Measurements from ENCODE around the gene SMARCC1.

- TF ChIP-seq CTCF (conservative IDR thresholded peaks at IDR 0.05) (no peak), EZH2 (IDR thresholded peaks at IDR 0.05; ENCODE audit: low read depth) (no peak)
Measured at GRCh38 chr3:47804577-47804976, 22.9 kb upstream of the SMARCC1 start.

All from PC-9 (cell line).